Iris pigment epithelial cell (primary cell): ENCODE measurements around the gene MSH3.
A peak's percentile ranks its signal among the peaks of the same experiment; 100 is the strongest.
"Not testable (repeated sequence)": the region's sequence is repeated elsewhere in the genome, so short reads cannot be mapped to it uniquely, and the experiment has no call there.

Experiments
- DNase-seq: peaks from one replicate; pipeline ENCODE4 v3.0.0-alpha.2; 2011; ENCODE audit warnings: low read depth

The MSH3 gene

GRCh38 chr5:80706835-80707447, 52.5 kb downstream of the MSH3 start:
- no peak for DNase-seq

- no peak for DNase-seq
Observed at GRCh38 chr5:80707645-80708044, 53.2 kb downstream of the MSH3 start.

DNA sequence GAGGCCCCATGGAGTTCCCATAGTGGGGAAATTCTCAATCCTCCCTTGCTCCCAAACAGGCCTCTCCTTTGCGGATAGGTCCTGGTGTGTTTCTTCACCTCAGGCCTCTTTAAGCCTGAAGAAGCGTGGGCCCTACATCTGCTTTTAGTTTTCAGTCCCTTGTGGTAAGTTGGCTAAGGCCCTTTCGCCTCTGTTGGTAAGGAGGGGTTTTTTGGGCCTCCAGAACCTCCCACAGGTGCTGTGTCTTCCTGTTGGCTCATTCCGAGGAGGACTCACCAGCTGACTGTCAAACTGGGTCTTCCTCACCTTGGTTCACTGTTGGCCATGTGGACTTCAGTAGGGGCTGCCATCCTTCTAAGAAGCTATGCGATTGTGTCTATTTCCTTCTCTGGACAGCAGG, 56.8 kb downstream of the MSH3 start:
- DNase-seq: no peak

DNA sequence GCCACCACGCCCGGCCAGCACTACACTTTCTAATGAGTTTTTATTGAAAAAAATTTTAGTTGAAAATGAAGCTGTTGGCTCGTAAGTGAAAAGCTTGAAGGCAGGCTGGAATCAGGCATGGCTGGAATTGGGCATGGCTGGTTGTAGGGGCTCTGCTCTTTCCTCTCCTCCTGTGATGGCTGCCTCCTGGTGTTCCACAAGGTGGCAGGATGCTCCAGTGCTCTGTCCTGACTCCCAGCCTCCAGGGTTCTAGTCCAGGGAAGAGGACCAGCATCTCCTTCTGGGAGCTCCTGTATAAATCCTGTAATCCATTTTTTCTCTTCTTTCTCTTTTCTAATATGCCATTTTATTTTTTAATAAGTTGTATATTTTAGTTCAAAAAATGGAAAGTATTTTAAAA, 57.5 kb downstream of the MSH3 start:
- peak; percentile 34 for DNase-seq

- no peak for DNase-seq
Observed at GRCh38 chr5:80712919-80713318, 58.5 kb downstream of the MSH3 start.

DNA sequence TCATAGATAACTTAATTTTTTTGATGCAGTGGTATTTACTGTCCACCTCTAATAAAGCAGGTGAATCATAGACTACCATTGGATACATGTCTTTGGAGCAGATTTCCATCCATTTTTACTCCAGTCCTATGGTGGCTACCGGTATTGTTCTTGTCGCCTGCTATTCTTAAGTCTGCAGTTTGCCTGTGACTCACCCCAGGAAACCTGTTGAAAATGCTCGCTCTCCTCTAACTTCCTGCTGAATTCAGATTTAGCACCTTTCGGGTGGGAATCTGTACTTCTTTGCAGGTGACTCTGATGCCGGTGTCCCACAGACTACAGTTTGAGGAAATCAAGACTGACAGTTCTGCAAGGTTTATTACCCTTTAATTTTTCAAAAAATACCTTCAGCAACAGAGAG, 59.2 kb downstream of the MSH3 start:
- DNase-seq: no peak

GRCh38 chr5:80714570-80715298, 60.3 kb downstream of the MSH3 start:
- no peak for DNase-seq

GRCh38 chr5:80715887-80716286, 61.4 kb downstream of the MSH3 start:
- DNase-seq: no peak

- no peak for DNase-seq
Observed at GRCh38 chr5:80720181-80720580, 65.7 kb downstream of the MSH3 start.

DNA sequence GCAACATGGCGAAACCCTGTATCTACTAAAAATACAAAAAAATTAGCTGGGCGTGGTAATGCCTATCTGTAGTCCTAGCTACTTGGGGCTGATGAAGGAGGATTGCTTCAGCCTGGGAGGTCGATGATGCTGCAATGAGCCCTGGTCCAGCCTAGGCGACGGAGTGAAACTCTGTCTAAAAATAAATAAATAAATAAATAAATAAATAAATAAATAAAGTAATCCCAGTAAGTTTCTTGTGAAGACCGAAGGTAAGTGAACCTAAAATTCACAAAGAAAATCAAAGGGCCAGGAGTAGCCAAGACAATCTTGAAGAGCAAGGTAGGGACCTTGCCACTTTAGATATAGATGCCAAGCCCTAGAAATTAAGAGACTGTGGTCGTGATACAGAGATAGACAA, 68.5 kb downstream of the MSH3 start:
- no peak for DNase-seq

DNA sequence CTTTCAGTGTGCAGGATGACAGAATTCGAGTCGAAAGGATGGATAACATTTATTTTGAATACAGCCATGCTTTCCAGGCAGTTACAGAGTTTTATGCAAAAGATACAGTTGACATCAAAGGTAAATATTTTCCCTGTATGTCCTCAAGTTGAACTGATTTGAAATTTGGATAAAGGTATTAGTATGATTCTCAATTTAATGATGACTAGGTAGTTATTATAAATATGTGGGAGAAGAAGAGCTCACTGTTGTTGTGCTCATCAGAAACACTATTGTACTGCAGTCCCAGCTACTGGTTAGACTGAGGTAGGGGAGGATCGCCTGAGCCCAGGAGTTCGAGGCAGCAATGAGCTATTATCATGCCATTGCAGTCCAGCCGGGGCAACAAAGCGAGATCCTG, 71.0 kb downstream of the MSH3 start:
- no peak for DNase-seq

- DNase-seq: peak; percentile 41
Observed at GRCh38 chr5:80736730-80737129, 82.3 kb downstream of the MSH3 start.

DNA sequence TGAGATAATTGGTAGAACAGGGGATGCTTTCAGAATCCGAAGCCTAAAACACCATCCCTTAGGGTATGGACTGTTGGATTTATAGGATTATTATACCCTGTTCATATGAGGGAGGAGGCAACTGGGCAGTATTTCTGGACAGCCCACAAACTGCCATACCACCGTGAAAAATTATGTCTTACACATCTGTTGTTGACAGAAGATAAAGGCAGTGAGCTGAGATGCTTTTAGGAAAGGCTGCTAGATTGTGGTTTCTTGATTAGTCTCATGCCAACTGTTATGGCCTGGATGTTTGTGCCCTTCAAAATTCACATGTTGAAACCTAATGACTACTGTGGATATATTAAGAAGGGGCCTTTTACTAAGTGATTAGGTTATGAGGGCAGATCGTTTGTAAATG, 84.0 kb downstream of the MSH3 start:
- no peak for DNase-seq

- DNase-seq: no peak
Observed at GRCh38 chr5:80739057-80739456, 84.6 kb downstream of the MSH3 start.

GRCh38 chr5:80739496-80739895, 85.0 kb downstream of the MSH3 start:
- no peak for DNase-seq

DNA sequence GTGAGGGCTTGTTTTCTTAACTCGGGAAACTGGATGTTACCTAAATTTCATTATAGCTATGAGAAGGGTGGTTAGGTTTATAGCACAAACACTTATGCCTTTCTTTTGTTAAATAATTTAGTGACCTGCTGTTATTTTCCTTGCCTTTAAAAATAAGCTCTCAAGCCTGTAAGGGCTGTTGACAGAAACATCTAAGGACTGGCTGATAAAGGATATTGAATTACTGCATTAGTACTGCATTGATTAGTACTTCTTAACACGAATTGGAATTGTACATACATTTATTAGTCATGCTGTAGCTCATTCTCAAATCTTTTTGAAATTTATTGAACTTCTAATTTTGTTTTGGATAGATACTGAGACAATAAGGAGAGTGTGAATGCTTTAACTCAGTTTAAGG, 85.4 kb downstream of the MSH3 start:
- no peak for DNase-seq

- not testable (repeated sequence) for DNase-seq
Observed at GRCh38 chr5:80740488-80740887, 86.0 kb downstream of the MSH3 start.

DNA sequence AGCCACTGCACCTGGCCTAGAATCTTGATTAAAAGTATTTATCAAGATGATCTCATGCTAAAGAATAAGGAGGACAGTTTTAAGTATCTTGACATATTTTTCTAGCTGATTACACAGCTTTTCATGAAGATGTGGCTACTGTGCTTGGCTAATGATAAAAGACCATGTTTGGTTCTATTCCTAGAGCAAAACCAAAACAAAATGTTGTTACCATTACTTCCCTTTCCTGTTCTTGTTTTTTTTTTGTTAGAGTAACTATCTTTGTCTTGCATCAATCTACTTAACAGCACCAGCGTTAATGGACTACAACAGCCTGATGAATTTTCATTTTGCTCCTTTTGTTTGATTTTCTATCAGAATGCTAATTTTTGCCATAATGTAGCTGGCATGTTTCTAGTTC, 86.5 kb downstream of the MSH3 start:
- no peak for DNase-seq

DNA sequence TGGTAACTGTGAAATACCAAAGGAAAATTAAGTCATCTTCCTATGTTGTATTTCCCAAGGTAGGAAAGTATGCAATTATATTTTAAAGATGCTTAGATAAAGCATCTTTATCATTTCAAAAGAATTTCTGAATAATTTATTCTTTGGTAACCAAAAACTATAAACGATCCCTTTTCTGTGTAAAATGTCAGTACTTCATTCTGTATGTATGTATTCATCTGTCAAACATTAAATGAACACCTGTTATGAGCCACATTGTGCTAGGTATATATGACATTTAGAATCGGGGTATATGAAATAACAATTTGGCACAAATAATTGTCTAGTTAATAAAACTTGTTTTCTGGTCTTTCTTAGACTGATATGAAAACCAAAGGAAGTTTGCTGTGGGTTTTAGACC, 89.7 kb downstream of the MSH3 start:
- no peak for DNase-seq

DNA sequence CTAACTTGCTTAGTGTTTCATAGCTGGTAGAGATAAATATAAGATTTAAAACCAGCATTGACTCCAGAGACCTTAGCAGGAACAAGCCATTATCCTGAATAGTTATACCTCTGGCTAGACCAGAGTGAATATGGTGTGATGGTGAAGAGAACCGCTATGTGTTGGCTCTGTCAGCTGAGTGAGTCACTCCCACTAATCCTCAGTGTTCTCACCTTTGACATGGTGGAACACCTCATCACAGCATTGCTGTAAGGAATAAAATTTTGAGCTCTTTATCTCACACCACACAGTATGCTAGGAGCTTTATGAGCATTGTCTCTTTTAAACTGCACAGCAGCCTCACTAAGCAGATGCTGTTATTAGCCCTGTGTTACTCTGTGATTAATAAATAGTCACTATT, 91.0 kb downstream of the MSH3 start:
- peak; percentile 89 for DNase-seq

DNA sequence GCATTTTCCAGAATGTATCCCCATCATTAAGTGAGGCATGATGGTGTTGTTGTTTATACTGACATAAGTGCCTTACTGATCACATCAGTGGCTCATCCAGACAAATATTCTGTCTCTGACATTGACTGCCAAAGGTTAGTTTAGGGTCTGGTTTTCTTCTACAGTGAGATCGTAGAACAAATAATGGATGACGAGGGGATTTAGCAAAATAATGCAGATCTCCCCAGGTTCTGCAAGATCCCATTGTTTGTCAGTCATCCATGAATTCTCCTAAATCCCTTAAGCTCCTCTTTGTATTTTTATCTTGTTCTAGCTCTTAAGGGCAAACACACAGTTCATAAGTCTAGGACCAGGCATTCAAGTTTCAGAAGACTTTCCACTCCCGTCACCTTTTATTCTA, 93.5 kb downstream of the MSH3 start:
- DNase-seq: no peak

DNA sequence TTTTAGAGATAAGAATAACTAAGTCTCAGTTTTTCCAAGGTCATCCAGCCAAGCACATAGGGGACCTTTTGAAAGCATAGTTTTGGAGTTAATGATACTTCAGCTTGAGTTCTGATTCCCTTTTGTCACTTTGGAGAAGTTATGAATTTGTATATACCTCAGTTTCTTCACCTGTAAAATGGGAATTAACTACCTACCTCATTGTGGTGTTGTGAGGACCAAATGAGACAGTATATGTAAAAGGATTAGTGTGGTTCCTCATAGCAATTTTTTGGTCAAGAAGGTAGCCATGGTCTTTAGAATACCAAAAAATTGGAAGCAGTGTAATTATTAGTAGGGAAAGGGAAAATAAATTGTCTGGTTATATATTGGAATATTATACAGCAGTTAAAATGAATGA, 98.0 kb downstream of the MSH3 start:
- no peak for DNase-seq

- no peak for DNase-seq
Observed at GRCh38 chr5:80753712-80754111, 99.3 kb downstream of the MSH3 start.

DNA sequence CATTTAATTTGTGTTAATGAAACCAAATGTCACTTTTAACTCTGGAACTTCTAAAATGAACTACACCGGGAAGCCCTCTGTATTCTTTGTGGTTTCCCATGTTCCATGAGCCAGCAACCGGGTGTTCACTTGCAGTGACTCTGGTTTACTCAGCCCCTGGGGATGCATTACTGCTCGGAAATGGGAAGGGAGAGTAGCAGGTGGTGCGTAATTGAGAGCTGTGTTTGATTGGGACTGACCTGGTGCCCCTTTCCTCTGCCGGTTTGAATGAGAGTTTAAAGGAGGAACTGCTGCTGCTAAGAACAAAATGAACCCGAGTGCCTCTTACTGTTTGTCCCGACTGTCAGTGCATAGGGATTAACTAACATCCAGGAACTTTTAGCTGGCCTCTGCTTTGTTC, 100.4 kb downstream of the MSH3 start:
- DNase-seq: peak; percentile 28
